Measurements from ENCODE around the gene NTRK2.

Gene NTRK2

GRCh38 chr9:84950879-84951811 is 281.6 kb downstream of the NTRK2 start:
- no peak for TF ChIP-seq CTCF (IDR thresholded peaks at IDR 0.05; ENCODE audit: low read depth, low read length)
- no peak for DNase-seq (ENCODE audit: extremely low read depth, low read depth)

GRCh38 chr9:84953252-84953773 is 283.8 kb downstream of the NTRK2 start:
- no peak for DNase-seq (ENCODE audit: extremely low read depth, low read depth)
- no peak for TF ChIP-seq CTCF (IDR thresholded peaks at IDR 0.05; ENCODE audit: low read depth, low read length)

- TF ChIP-seq CTCF (IDR thresholded peaks at IDR 0.05; ENCODE audit: low read depth, low read length), result peak; percentile 95
- peak; percentile 4 for DNase-seq (ENCODE audit: extremely low read depth, low read depth)
Observed at GRCh38 chr9:84953797-84954705, 284.5 kb downstream of the NTRK2 start.

- DNase-seq (ENCODE audit: extremely low read depth, low read depth), result no peak
- no peak for TF ChIP-seq CTCF (IDR thresholded peaks at IDR 0.05; ENCODE audit: low read depth, low read length)
Observed at GRCh38 chr9:84955155-84955554, 285.6 kb downstream of the NTRK2 start.

GRCh38 chr9:84955971-84956370 is 286.4 kb downstream of the NTRK2 start:
- no peak for DNase-seq (ENCODE audit: extremely low read depth, low read depth)
- no peak for TF ChIP-seq CTCF (IDR thresholded peaks at IDR 0.05; ENCODE audit: low read depth, low read length)

- no peak for DNase-seq (ENCODE audit: extremely low read depth, low read depth)
- no peak for TF ChIP-seq CTCF (IDR thresholded peaks at IDR 0.05; ENCODE audit: low read depth, low read length)
Observed at GRCh38 chr9:84959339-84959738, 289.8 kb downstream of the NTRK2 start.
